ENCODE results near the gene EPHA2.
"Not testable (repeated sequence)": the region's sequence is repeated elsewhere in the genome, so short reads cannot be mapped to it uniquely, and the experiment has no call there.

The EPHA2 gene

DNA sequence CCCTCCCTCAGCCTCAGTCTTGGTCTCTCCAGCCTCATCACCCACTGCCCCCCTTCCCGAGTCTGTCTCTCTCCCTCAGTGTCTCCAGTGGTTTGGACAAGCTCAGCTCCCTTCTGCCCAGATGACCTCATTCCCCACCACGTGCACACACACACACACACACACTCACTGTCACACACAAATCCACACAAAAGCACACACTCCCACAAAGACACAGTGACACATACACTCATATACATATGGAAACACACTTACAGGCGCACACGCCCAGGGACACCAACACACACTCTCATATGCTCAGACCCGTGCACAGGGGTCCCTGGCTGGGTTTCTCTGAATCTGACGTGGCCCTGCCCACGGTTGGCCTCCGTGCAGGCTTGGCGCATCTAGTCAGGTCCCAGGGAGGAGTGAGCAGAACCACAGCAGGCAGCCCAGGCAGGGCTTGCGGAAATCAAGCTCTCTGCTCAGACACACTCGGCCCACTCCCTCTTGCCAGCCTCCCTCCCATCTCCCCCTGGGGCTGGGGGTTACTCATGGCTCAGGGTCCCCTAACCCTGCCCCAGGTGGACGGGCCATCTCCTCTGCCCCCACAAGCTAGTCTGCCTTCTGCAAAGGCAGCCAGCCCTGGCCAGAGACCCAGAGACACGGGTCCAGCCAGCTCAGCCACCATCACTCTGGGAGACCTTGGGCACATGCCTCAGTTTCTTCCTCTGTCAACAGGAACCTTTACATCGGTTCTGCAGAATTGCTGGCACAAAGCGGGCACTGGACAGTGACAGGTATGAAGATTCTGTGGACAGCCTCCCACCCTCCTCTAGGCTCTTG is 43.9 kb downstream of the EPHA2 start:
- H3K27ac ChIP-seq, result no peak overlapping the region
- TF ChIP-seq, protein P1, sequence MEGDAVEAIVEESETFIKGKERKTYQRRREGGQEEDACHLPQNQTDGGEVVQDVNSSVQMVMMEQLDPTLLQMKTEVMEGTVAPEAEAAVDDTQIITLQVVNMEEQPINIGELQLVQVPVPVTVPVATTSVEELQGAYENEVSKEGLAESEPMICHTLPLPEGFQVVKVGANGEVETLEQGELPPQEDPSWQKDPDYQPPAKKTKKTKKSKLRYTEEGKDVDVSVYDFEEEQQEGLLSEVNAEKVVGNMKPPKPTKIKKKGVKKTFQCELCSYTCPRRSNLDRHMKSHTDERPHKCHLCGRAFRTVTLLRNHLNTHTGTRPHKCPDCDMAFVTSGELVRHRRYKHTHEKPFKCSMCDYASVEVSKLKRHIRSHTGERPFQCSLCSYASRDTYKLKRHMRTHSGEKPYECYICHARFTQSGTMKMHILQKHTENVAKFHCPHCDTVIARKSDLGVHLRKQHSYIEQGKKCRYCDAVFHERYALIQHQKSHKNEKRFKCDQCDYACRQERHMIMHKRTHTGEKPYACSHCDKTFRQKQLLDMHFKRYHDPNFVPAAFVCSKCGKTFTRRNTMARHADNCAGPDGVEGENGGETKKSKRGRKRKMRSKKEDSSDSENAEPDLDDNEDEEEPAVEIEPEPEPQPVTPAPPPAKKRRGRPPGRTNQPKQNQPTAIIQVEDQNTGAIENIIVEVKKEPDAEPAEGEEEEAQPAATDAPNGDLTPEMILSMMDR (conservative IDR thresholded peaks at IDR 0.05), result no peak

DNA sequence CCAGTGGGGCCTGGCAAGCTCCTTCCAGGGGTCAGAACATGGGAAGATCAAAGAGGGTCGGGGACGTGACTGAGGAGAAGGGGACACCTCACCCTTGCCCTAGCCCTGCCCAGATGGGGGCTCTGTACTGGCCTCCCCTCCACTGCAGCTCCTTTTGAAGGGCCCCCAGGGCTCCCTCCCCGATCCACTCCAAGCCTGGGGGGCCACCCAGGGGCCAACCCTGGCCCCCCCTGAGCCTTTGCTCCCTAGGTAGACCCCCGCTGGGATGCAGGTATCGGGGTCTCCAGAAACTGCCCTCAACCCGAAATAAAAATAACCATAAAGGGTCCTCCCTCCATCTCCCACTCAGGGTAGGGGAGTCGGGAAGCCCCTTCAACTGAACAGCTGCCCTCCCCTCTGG is 45.0 kb downstream of the EPHA2 start:
- H3K27ac ChIP-seq, result no peak overlapping the region
- TF ChIP-seq, protein P1 (conservative IDR thresholded peaks at IDR 0.05), result no peak

DNA sequence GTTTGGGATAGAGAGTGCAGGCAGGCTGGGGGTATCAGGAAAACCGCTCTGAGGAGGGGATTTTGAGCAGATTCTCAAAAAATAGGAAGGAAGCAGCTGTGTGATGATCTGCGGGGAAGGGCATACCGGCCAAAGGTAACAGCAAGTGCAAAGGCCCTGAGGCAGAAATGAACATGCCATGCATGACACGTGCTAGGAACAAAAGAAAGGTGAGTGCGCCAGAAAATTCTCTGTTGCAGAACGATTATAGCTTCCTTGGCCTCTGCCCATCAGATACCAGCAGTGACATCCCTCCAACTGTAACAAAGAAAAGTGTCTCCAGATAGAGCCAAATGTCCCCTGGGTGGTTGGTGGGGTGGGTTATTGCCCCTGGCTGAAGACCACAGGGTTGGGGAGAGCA is 45.4 kb downstream of the EPHA2 start:
- TF ChIP-seq, protein P1 (conservative IDR thresholded peaks at IDR 0.05), result no peak
- H3K27ac ChIP-seq, result no peak overlapping the region

DNA sequence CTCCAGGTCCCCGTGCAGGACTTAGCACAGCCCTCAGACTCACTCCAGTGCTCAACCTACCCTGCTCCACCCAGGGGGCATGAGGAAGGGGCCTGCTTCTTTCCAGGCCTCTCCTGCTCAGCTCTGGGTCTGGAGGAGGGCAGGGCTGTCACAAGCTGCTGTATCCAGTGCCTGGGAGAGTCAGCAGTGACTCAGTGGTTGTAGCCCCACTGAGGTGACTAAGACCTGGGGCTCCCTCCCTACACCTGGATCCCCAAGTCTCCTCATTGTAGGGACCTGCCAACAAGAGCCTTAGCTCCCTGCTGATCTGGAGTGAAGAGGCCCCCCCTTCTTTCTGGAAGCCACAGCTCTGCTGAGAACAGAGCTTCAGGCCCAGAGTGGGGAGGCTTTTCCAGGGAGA is 46.3 kb downstream of the EPHA2 start:
- TF ChIP-seq, protein P1 (conservative IDR thresholded peaks at IDR 0.05), result no peak

DNA sequence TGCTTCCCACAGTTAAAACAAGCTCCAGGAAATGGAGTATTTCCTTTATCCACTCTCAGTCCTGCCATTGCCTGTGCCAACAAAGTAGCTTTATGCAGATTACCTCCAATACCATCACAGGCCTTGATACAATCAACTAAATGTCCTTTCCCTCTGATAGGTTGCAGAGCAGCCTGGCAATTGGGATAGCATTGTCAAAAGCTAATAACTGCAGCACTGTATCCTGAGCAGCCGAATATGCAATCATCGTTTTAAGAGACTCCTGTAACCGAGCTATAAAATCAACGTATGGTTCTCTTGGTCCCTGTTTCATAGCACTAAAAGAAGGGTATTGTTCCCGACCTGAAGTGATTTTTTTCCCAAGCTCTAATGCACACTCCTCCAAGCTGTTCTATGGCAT is 48.8 kb downstream of the EPHA2 start:
- not testable (repeated sequence) for H3K27ac ChIP-seq

More for the DNA sequence above, 46.3 kb downstream of the EPHA2 start:
- H3K27ac ChIP-seq, result no peak overlapping the region

DNA sequence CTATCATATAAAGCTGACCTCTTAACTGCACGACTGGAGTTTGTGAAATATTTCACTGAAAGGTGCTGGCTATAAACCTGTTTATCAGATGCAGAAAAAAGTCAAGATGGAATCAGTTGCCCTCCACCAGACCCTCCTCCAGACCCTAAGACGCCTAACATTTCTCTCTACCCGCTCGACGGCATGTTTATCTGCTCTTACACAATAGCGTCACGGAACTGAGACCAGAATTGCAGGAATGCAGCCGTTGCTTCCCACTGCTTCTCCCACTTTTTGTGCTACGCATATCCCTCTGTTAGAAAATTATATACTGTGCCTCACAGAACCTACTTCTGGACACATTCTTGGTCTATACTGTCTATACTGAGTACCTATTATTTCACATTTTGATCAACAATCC is 54.2 kb downstream of the EPHA2 start:
- TF ChIP-seq, protein P1 (conservative IDR thresholded peaks at IDR 0.05), result no peak
- H3K27ac ChIP-seq, result no peak overlapping the region

DNA sequence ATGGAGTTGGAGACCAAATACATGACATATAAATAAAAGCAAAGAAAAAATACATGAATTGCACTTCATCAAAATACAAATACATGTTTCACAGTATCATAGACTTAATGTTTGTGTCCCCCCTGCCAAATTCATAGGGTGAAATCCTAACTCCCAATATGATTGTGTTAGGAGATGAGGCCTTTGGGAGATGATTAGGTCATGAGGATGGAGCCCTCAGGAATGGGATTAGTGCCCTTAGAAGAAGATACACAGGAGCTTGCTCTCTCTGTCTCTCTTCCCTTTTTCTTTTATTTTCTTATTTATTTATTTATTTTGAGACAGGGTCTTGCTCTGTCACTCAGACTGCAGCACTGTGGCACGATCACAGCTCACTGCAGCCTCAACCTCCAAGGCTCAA is 56.5 kb downstream of the EPHA2 start:
- no peak overlapping the region for H3K27ac ChIP-seq
- TF ChIP-seq, protein P1 (conservative IDR thresholded peaks at IDR 0.05), result no peak

DNA sequence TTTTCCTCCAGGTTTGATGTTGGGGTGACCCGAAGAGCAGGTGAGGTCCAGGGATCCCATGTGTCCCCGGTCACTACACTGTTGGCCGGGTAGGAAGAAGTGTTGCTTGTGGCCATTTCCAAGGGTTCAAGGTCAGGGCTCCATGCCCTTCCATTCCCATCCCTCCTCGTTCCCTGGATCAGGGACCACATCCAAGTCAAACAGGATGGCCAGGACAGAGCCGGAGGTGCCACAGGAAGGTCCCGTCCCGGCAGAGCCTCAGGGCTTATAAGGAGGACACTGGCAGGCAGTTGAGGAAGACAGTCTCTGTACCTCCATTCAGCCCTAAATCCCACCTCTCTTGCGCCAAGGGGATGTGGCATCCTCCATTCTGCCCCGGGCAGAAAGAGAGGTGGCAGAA is 60.4 kb downstream of the EPHA2 start:
- H3K27ac ChIP-seq, result no peak overlapping the region
- TF ChIP-seq, protein P1 (conservative IDR thresholded peaks at IDR 0.05), result no peak

All from VCaP (cell line).